Mucosa of descending colon (tissue), 3 donors: ENCODE measurements around the gene RPS27L. TPM values are rescaled to one million over a fixed set of nuclear protein-coding genes. Genes with fewer than 3 reads are reported as not detected.

Source experiments
- ATAC-seq: fragments of 200-7000 bp; cut with Tn5 transposase; one replicate; pipeline ENCODE4 v1.9.1; 2020; ENCODE audit warnings: mild to moderate bottlenecking, moderate library complexity
- DNase-seq, 3 donors: peaks; one replicate each; pipeline ENCODE4 v3.0.0-alpha.2; 2020
- H3K36me3 ChIP-seq: fragments of 200-600 bp; one replicate; pipeline ENCODE4 v1.8.0; 2021; ENCODE audit warnings: low read depth, mild to moderate bottlenecking
- H3K4me1 ChIP-seq: fragments of 200-600 bp; one replicate; pipeline ENCODE4 v1.8.0; 2021; ENCODE audit warnings: low read depth, mild to moderate bottlenecking
- H3K4me3 ChIP-seq: fragments of 200-600 bp; one replicate; pipeline ENCODE4 v1.8.0; 2021; ENCODE audit warnings: mild to moderate bottlenecking
- H3K9me3 ChIP-seq: fragments of 200-600 bp; one replicate; pipeline ENCODE4 v1.8.0; 2021; ENCODE audit warnings: mild to moderate bottlenecking
- intact Hi-C, 2 donors: fragments of 100-400 bp; cut with DNase I in 1 of 2; cut with micrococcal nuclease in 1 of 2; formaldehyde crosslinking; loops; one replicate each; pipeline versions ENCODE4 v1.11.0 to v1.11.1; 2022; cut with DNase I, micrococcal nuclease
- total RNA-seq, 3 donors: library from RNA; stranded (reverse); fragmentation: NEBNext Ultra II Directional in 2 of 3; extraction: Animal tissue kit (Norgen Biotek cat#: 25700) in 2 of 3; gene quantifications; one replicate each; pipeline versions ENCODE4 v1.2.1 to v1.2.4, GENCODE V29; 2021 to 2023
- TF ChIP-seq, protein P1 (sequence below): fragments of 200-600 bp; IDR thresholded peaks from one replicate; pipeline ENCODE4 v1.8.0; 2022; ENCODE audit warnings: antibody characterized with exemption, mild to moderate bottlenecking
- donor health status: DM: no; HTN: no; CAD: no; lungs with moderate emphysema.
- donor health status: DM: no; HTN: no; CAD: no.
- donor health status: DM: no; HTN: yes; CAD: no.

Gene RPS27L
- total RNA-seq, 3 donors from 2014 or later, result 187 to 234 (median 208) TPM

DNA sequence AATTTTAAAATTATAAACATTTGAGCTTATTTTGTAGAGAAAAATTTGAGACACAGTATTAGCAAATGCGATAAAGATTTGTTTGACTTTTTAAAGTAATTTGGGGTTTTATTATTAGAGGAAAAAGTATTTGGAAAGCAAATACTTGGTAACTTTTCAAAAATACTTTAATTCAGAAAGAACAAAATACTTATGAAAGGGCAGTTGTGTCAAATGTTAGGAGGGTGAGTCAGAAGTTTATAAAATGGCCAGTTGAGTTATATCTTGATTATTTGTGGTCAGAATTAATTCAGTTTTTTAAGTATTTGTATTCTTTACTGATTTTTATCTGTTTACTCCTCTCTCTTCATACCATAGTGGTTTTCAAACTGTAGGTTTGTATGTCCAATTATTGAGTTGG, 23.5 kb downstream of the RPS27L start:
- Histone ChIP-seq H3K4me3 (no peak overlapping the region), H3K36me3 (no peaks in the 10 kb centered on the region), H3K4me1 (no peaks in the 10 kb centered on the region), H3K9me3 (no peaks in the 10 kb centered on the region)
- DNase-seq, result no peak
- TF ChIP-seq, protein P1, sequence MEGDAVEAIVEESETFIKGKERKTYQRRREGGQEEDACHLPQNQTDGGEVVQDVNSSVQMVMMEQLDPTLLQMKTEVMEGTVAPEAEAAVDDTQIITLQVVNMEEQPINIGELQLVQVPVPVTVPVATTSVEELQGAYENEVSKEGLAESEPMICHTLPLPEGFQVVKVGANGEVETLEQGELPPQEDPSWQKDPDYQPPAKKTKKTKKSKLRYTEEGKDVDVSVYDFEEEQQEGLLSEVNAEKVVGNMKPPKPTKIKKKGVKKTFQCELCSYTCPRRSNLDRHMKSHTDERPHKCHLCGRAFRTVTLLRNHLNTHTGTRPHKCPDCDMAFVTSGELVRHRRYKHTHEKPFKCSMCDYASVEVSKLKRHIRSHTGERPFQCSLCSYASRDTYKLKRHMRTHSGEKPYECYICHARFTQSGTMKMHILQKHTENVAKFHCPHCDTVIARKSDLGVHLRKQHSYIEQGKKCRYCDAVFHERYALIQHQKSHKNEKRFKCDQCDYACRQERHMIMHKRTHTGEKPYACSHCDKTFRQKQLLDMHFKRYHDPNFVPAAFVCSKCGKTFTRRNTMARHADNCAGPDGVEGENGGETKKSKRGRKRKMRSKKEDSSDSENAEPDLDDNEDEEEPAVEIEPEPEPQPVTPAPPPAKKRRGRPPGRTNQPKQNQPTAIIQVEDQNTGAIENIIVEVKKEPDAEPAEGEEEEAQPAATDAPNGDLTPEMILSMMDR, result no peak
- ATAC-seq, result no peak
- intact Hi-C loops, result no loop called here

DNA sequence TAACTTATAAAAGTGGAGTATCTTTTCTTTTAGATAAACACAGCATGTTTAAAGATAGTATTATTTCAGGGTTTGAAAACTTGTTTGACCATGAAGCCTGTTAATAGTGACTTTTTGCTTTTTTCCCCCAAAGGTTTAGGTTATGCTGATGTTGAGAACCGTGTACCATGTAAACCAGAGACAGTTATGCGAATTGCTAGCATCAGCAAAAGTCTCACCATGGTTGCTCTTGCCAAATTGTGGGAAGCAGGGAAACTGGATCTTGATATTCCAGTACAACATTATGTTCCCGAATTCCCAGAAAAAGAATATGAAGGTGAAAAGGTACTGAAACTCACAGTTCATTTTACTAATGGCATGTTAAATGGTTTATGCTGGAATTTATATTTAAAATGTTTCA, 30.6 kb downstream of the RPS27L start:
- Histone ChIP-seq H3K4me1 (no peaks in the 10 kb centered on the region), H3K36me3 (no peaks in the 10 kb centered on the region), H3K4me3 (no peak overlapping the region), H3K9me3 (no peaks in the 10 kb centered on the region)
- no peak for DNase-seq
- TF ChIP-seq, protein P1, result no peak
- ATAC-seq, result no peak
- intact Hi-C loops, result no loop called here

DNA sequence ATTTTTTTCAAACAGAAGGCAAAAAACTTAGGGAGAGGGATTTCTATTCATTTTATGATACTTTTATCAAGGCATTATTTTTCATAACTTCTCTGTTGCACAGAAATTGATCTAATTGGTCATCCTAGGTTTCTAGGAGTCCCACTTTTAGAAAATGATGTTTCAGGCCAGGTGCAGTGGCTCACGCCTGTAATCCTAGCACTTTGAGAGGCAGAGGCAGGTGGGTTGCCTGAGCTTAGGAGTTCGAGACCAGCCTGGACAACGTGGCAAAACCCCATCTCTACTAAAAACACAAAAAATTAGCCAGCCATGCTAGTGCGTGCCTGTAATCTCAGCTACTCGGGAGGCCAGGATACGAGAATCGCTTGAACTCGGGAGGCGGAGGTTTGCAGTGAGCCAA, 32.8 kb downstream of the RPS27L start:
- TF ChIP-seq, protein P1, result no peak
- intact Hi-C loops, result no loop called here
- Histone ChIP-seq H3K9me3 (peaks cover 5% of the 10 kb centered on the region), H3K36me3 (no peaks in the 10 kb centered on the region), H3K4me1 (peaks cover 2% of the 10 kb centered on the region), H3K4me3 (no peak overlapping the region)
- DNase-seq (no peak), ATAC-seq (no peak)

DNA sequence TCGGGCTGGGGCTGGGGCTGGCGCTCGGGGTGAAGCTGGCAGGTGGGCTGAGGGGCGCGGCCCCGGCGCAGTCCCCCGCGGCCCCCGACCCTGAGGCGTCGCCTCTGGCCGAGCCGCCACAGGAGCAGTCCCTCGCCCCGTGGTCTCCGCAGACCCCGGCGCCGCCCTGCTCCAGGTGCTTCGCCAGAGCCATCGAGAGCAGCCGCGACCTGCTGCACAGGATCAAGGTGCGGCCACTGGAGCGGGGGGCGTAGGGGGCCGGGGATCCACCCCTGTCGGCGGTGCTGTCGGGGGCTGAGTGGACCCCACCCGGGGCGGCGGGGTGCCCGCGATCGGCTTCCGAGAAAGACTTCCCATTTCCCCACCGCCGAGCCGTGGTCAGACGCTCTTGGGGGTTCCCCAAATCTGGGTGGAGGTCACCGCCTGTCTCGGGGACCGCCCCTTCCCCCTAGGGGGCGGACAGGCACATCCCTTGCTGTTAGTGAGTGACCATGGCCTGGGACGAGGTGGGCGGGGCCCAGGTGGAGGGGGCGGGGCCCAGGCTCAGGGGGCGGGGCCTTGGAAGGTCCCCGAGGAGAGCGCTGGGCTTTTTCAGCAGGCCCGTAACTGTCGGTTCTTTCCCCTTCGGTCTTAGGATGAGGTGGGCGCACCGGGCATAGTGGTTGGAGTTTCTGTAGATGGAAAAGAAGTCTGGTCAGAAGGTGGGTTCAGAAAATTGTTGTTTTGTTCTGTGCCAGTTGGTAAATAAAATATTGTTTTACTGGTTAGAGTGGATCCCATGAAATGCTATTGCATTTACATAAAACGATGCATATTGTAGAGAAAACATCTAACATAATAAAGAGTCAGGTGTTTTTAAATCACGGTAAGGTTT, 35.0 kb downstream of the RPS27L start:
- intact Hi-C loops, result no loop called here
- TF ChIP-seq, protein P1, result peak; percentile 21
- Histone ChIP-seq H3K36me3 (no peaks in the 10 kb centered on the region), H3K9me3 (peaks cover 10% of the 10 kb centered on the region), H3K4me1 (peaks cover 2% of the 10 kb centered on the region), H3K4me3 (peak overlapping the region; percentile 98)
- peak; percentile 80 to 92 (median 85) for DNase-seq
- peak; percentile 98 for ATAC-seq

DNA sequence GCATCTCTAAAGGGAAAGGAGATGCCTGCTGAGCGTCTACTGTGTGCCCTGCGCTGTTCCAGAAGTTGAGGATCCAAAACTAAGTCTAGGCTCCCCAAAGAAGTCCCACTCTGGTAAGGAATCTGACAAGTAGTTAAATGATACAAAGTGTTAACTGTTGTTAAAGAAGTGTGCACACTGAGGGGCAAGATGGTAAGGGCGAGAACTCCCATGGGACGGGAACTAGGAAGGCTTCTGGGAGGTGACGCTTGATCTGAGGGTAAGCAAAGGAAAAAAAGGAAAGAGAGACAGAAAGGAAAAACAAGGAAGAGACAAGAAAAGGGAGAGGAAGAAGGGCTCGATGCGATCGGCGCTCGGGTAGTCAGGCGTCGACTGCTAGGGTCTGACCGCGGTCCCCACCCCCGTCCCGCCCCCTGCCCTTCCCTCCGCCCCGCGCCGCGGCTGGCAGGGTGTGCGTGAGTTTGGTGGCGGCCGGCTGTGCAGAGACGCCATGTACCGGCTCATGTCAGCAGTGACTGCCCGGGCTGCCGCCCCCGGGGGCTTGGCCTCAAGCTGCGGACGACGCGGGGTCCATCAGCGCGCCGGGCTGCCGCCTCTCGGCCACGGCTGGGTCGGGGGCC, 35.8 kb downstream of the RPS27L start, which contains the start of gene LACTB:
Gene LACTB, plus strand, starts transcription at position 480 of the 620 bp plus-strand sequence. Its CDS starts 11 bp downstream, at position 491.
- Histone ChIP-seq H3K4me1 (peaks cover 2% of the 10 kb centered on the region), H3K36me3 (no peaks in the 10 kb centered on the region), H3K9me3 (peaks cover 10% of the 10 kb centered on the region), H3K4me3 (peak within 1 kb of the TSS; percentile 98)
- intact Hi-C loops, result no loop called here
- TF ChIP-seq, protein P1, result no peak
- ATAC-seq, result peak; percentile 97
- peak; percentile 90 to 92 (median 92) for DNase-seq
